Type B pancreatic cell (in vitro differentiated cells): Measurements from ENCODE around the gene NAV3. TPM values are rescaled to one million over a fixed set of nuclear protein-coding genes. Genes with fewer than 3 reads are reported as not detected.

Source experiments
- DNase-seq: peaks from one replicate; pipeline ENCODE4 v3.0.0; 2021; ENCODE audit warnings: mixed read lengths; ENCODE audit not compliant: unreplicated experiment; ENCODE audit errors: extremely low spot score
- H3K27ac Mint-ChIP-seq: 2 replicates; pipeline ENCODE4 v1.8.0; 2021; ENCODE audit warnings: mild to moderate bottlenecking, mixed read lengths
- H3K27me3 Mint-ChIP-seq: 2 replicates; pipeline ENCODE4 v1.8.0; 2021; ENCODE audit warnings: mixed read lengths
- H3K36me3 Mint-ChIP-seq: 2 replicates; pipeline ENCODE4 v1.8.0; 2021; ENCODE audit warnings: mixed read lengths
- H3K4me1 Mint-ChIP-seq: one replicate; pipeline ENCODE4 v1.8.0; 2021; ENCODE audit warnings: mixed read lengths; ENCODE audit not compliant: unreplicated experiment
- H3K4me3 Mint-ChIP-seq: 2 replicates; pipeline ENCODE4 v1.8.0; 2021; ENCODE audit warnings: mild to moderate bottlenecking, mixed read lengths
- H3K9me3 Mint-ChIP-seq: 2 replicates; pipeline ENCODE4 v1.8.0; 2021; ENCODE audit warnings: mixed read lengths
- CTCF ChIP-seq: fragments of 200-600 bp; sonication (generic); conservative IDR thresholded peaks from 2 replicates; pipeline ENCODE4 v1.5.0; 2021; ENCODE audit warnings: antibody characterized with exemption, mild to moderate bottlenecking
- total RNA-seq: library from RNA; stranded (reverse); gene quantifications from 2 replicates; pipeline ENCODE4 v1.2.1, GENCODE V29; 2021; ENCODE audit warnings: low replicate concordance

Gene NAV3
- total RNA-seq, 1 donor from 2014 or later = 24.9 TPM

DNA sequence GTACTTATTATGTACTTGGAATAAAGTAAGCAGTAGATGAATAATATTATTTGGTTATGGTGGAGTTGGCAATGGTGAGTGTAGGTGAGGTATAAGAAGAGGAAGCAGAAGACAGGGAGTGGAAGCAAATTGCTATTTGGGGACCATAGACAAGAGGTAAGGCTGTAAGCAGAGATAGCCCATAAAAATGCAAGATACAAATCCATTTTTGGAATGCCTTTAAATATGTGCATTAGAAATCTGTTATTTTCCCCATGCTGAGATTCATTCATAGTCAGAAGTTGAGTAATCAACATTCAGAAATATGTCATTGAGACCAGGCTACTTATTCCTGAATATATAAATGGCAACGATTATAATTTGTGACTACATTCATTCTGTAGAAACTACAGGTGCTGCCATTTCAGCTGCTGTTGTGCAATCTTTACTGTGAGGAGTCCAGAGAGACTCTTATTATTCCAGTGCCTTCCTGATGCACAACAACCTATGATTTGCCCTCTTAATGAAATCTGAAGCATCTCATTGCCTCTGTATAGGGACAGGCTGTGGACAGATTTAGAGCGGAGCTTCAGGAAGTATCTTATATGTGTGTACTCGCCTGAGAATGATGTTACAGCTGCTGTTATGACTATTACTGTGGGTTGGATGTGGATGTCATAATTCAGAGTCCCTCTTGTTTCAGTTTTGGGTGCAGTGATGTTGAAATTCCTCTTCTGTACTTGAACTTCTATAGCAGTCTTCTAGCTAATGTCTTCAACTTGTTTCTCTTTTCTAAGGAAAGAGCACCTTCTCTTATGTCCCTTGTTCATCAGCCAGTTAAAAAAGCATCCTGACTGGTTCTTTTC is 173.8 kb downstream of the NAV3 start:
- Mint-ChIP-seq H3K4me3 (no peak overlapping the region), H3K9me3 (no peaks in the 10 kb centered on the region), H3K27me3 (no peaks in the 10 kb centered on the region), H3K36me3 (no peaks in the 10 kb centered on the region), H3K4me1 (peaks cover 4% of the 10 kb centered on the region), H3K27ac (no peak overlapping the region)
- TF ChIP-seq CTCF = no peak
- no peak for DNase-seq

GRCh38 chr12:78005094-78005492 is 174.4 kb downstream of the NAV3 start:
- H3K9me3 Mint-ChIP-seq = no peaks in the 10 kb centered on the region
- H3K4me1 Mint-ChIP-seq = peaks cover under 1% of the 10 kb centered on the region
- H3K27me3 Mint-ChIP-seq = no peaks in the 10 kb centered on the region
- DNase-seq = no peak
- no peak overlapping the region for H3K27ac Mint-ChIP-seq
- no peaks in the 10 kb centered on the region for H3K36me3 Mint-ChIP-seq
- no peak for TF ChIP-seq CTCF
- H3K4me3 Mint-ChIP-seq = no peak overlapping the region

- Mint-ChIP-seq H3K27ac (no peak overlapping the region), H3K4me3 (no peak overlapping the region), H3K27me3 (no peaks in the 10 kb centered on the region), H3K9me3 (no peaks in the 10 kb centered on the region), H3K36me3 (peaks cover 2% of the 10 kb centered on the region), H3K4me1 (no peaks in the 10 kb centered on the region)
- no peak for DNase-seq
- TF ChIP-seq CTCF = no peak
These were observed 176.5 kb downstream of the NAV3 start for GRCh38 chr12:78007173-78007572.

GRCh38 chr12:78009031-78009430 is 178.3 kb downstream of the NAV3 start:
- Mint-ChIP-seq H3K4me3 (no peak overlapping the region), H3K27ac (no peak overlapping the region), H3K4me1 (no peaks in the 10 kb centered on the region), H3K9me3 (no peaks in the 10 kb centered on the region), H3K36me3 (peaks cover 7% of the 10 kb centered on the region), H3K27me3 (no peaks in the 10 kb centered on the region)
- DNase-seq = no peak
- TF ChIP-seq CTCF = no peak

DNA sequence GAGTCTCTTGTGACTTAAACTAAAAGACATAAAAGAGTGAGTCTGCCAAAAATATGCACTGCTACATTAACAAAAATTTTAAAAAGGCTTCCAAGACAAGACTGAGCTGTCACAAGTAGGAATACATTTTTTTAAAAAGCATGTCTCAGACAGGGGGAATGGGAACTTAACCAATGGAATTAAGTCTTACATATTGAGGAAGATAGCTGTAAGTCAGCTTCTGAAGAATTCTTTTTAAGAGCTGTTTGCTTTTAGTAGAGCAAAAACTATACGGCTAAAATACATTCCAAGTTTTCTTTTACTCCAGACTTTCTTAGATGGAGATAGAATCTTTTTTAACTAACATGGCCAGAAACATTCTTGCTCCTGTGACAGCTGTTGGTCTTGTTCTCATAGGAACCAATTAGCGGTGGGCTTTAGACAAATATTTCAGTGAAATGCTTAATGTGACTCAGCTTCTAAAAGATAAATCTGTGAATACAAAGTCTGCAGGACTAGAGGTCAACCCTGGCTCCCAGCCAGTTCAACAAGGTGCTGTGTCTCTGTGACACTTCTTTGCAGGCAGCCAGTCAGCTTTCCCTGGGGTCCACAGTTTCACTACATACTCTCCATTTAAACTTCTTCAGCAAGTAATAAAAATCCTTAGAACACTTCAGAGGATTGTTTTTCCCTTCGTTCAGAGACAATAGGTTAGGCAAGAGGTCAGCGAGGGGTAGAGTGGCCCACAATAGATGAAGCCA is 187.6 kb downstream of the NAV3 start:
- H3K27me3 Mint-ChIP-seq = no peaks in the 10 kb centered on the region
- DNase-seq = no peak
- H3K4me1 Mint-ChIP-seq = peaks cover 11% of the 10 kb centered on the region
- no peaks in the 10 kb centered on the region for H3K9me3 Mint-ChIP-seq
- H3K36me3 Mint-ChIP-seq = no peaks in the 10 kb centered on the region
- no peak overlapping the region for H3K4me3 Mint-ChIP-seq
- no peak overlapping the region for H3K27ac Mint-ChIP-seq
- no peak for TF ChIP-seq CTCF
